ENCODE results near the gene SULT1A1.
"Not testable (repeated sequence)": the region's sequence is repeated elsewhere in the genome, so short reads cannot be mapped to it uniquely, and the experiment has no call there.

SULT1A1 gene

GRCh38 chr16:28597692-28598261, 12.1 kb downstream of the SULT1A1 start:
- Histone ChIP-seq H3K9me2 (replicated peaks; ENCODE audit: control insufficient read depth, low read length) (no peaks in the 10 kb centered on the region), H4K20me1 (ENCODE audit: control insufficient read depth, insufficient read depth, low read depth, low read length) (no peaks in the 10 kb centered on the region), H3K36me3 (ENCODE audit: control insufficient read depth, low read length) (no peaks in the 10 kb centered on the region), H3K4me3 (ENCODE audit: low read length) (no peak overlapping the region), H3F3A (ENCODE audit: control insufficient read depth, insufficient read depth) (peaks cover 3% of the 10 kb centered on the region), H3K27me3 (ENCODE audit: control insufficient read depth, low read length) (no peaks in the 10 kb centered on the region), H3K4me2 (ENCODE audit: low read length) (no peak overlapping the region), H3K9me3 (ENCODE audit: control insufficient read depth, insufficient read depth, low read length) (no peaks in the 10 kb centered on the region), H3K27ac (ENCODE audit: low read depth, low read length) (no peak overlapping the region), H3K4me1 (ENCODE audit: control insufficient read depth, low read length) (peaks cover 15% of the 10 kb centered on the region), H3K79me2 (ENCODE audit: control insufficient read depth, low read length) (no peaks in the 10 kb centered on the region)
- TF ChIP-seq EZH2phosphoT487 (IDR thresholded peaks at IDR 0.05; ENCODE audit: borderline replicate concordance, low read length) (no peak), CTCF (IDR thresholded peaks at IDR 0.05; ENCODE audit: low read depth, low read length, poor library complexity, severe bottlenecking) (peak; percentile 20)

GRCh38 chr16:28596840-28597691, 12.8 kb downstream of the SULT1A1 start, which contains the start of gene SULT1A2:
Gene SULT1A2, minus strand, starts transcription at chr16:28597050. Its CDS starts 1,120 bp downstream, at chr16:28595930.
- Histone ChIP-seq H3K79me2 (ENCODE audit: control insufficient read depth, low read length) (no peaks in the 10 kb centered on the region), H3K4me3 (ENCODE audit: low read length) (no peak within 1 kb of the TSS), H4K20me1 (ENCODE audit: control insufficient read depth, insufficient read depth, low read depth, low read length) (no peaks in the 10 kb centered on the region), H3K27me3 (ENCODE audit: control insufficient read depth, low read length) (no peaks in the 10 kb centered on the region), H3K4me2 (ENCODE audit: low read length) (no peak within 1 kb of the TSS), H3K9me2 (replicated peaks; ENCODE audit: control insufficient read depth, low read length) (no peaks in the 10 kb centered on the region), H3K36me3 (ENCODE audit: control insufficient read depth, low read length) (no peaks in the 10 kb centered on the region), H3F3A (ENCODE audit: control insufficient read depth, insufficient read depth) (no peaks in the 10 kb centered on the region), H3K4me1 (ENCODE audit: control insufficient read depth, low read length) (peaks cover 10% of the 10 kb centered on the region), H3K27ac (ENCODE audit: low read depth, low read length) (no peak within 1 kb of the TSS), H3K9me3 (ENCODE audit: control insufficient read depth, insufficient read depth, low read length) (no peaks in the 10 kb centered on the region)
- TF ChIP-seq CTCF (IDR thresholded peaks at IDR 0.05; ENCODE audit: low read depth, low read length, poor library complexity, severe bottlenecking) (no peak), EZH2phosphoT487 (IDR thresholded peaks at IDR 0.05; ENCODE audit: borderline replicate concordance, low read length) (no peak)

- Histone ChIP-seq H3K4me3 (ENCODE audit: low read length) (no peak overlapping the region), H4K20me1 (ENCODE audit: control insufficient read depth, insufficient read depth, low read depth, low read length) (no peaks in the 10 kb centered on the region), H3K79me2 (ENCODE audit: control insufficient read depth, low read length) (no peaks in the 10 kb centered on the region), H3K27ac (ENCODE audit: low read depth, low read length) (no peak overlapping the region), H3K9me3 (ENCODE audit: control insufficient read depth, insufficient read depth, low read length) (no peaks in the 10 kb centered on the region), H3K4me1 (ENCODE audit: control insufficient read depth, low read length) (peaks cover 10% of the 10 kb centered on the region), H3K27me3 (ENCODE audit: control insufficient read depth, low read length) (no peaks in the 10 kb centered on the region), H3K36me3 (ENCODE audit: control insufficient read depth, low read length) (peaks cover 1% of the 10 kb centered on the region; the same call in 1 of the 2 replicates), H3K4me2 (ENCODE audit: low read length) (no peak overlapping the region), H3K9me2 (replicated peaks; ENCODE audit: control insufficient read depth, low read length) (no peaks in the 10 kb centered on the region), H3F3A (ENCODE audit: control insufficient read depth, insufficient read depth) (no peaks in the 10 kb centered on the region)
- no peak for TF ChIP-seq CTCF (IDR thresholded peaks at IDR 0.05; ENCODE audit: low read depth, low read length, poor library complexity, severe bottlenecking)
- TF ChIP-seq EZH2phosphoT487 (IDR thresholded peaks at IDR 0.05; ENCODE audit: borderline replicate concordance, low read length): no peak
Measured at GRCh38 chr16:28596115-28596630, 13.7 kb downstream of the SULT1A1 start.

- not testable (repeated sequence) for H4K20me1 ChIP-seq (ENCODE audit: control insufficient read depth, insufficient read depth, low read depth, low read length); H3K27me3 ChIP-seq (ENCODE audit: control insufficient read depth, low read length); H3F3A ChIP-seq (ENCODE audit: control insufficient read depth, insufficient read depth); H3K27ac ChIP-seq (ENCODE audit: low read depth, low read length); H3K4me3 ChIP-seq (ENCODE audit: low read length); H3K36me3 ChIP-seq (ENCODE audit: control insufficient read depth, low read length); H3K4me2 ChIP-seq (ENCODE audit: low read length); H3K9me3 ChIP-seq (ENCODE audit: control insufficient read depth, insufficient read depth, low read length); H3K79me2 ChIP-seq (ENCODE audit: control insufficient read depth, low read length); H3K9me2 ChIP-seq (replicated peaks; ENCODE audit: control insufficient read depth, low read length); H3K4me1 ChIP-seq (ENCODE audit: control insufficient read depth, low read length)
Measured at GRCh38 chr16:28595451-28595850, 14.4 kb downstream of the SULT1A1 start.
